Activated T-cell treated with anti-CD3 and anti-CD28 coated beads, Interleukin-2, amount 50 U/mL, for 48 hours (primary cell): ENCODE measurements around the gene GLOD5.

Experiments used
- DNase-seq, 2 experiments: peaks; one replicate each; pipeline ENCODE4 v3.0.0-alpha.2; 2020

GLOD5 gene

DNA sequence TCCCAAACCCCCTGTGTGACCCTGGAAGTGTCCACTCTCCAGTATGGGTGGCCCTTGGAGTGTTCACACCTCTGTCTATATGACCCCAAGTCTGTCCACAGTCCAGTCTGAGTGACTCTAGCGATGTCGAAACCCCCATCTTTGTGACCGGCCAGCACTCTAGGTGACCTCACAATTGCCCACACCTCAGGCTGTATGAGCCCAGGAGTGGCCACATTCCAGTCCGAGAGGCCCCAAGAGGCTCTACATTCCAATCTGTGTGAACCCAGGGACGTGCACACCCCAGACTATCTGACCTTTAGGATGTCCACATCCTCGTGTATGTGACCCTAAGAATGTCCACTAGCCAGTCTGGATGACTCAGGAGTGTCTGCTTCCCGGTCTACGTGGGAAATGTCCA, 7.3 kb upstream of the GLOD5 start:
- no peak for DNase-seq

GRCh38 chrX:48769230-48769629, 7.7 kb downstream of the GLOD5 start:
- DNase-seq: no peak

- no peak for DNase-seq
Observed at GRCh38 chrX:48770296-48770695, 8.7 kb downstream of the GLOD5 start.

GRCh38 chrX:48772602-48773001, 11.1 kb downstream of the GLOD5 start:
- no peak for DNase-seq

DNA sequence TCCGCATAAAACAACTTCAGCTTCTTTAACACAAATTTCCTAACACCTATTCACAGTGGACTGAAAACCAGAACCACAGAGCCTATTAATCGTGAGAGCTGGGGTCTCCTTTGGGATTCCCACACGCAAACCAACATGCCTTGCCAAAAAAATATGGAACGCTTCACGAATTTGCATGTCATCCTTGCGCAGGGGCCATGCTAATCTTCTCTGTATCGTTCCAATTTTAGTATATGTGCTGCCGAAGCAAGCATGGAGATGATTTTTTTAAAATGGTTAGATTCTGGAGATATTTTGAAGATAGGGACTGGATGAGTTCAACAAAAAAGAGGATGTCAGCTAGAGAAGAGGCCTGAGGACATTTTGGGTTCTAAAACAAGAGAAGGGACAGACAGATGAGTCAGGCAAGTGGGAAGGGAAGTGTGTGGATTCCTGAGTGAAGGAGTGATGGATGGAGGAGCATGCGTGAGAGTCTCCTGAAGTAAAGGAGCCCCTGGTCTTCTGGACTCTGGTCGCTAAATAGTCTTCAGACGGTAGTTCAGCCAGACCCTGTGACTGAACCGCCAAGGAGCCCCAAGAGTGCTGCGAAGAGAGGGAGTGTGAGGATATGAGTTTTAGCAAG, 15.4 kb downstream of the GLOD5 start:
- DNase-seq: no peak

DNA sequence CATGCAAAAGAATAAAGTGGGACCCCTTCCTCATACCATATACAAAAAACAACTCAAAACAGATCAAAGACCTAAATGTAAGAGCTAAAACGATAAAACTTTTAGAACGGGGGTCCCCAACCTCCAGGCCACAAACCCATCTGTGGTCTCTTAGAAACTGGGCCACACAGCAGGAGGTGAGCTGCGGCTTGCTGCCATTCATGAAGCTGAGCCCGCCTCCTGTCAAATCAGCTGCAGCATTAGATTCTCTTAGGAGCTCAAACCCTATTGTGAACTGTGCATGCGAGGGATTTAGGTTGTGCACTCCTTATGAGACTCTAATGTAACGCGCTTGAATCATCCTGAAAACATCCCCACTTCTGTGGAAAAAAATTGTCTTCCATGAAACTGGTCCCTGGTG, 17.9 kb downstream of the GLOD5 start:
- DNase-seq: no peak

DNA sequence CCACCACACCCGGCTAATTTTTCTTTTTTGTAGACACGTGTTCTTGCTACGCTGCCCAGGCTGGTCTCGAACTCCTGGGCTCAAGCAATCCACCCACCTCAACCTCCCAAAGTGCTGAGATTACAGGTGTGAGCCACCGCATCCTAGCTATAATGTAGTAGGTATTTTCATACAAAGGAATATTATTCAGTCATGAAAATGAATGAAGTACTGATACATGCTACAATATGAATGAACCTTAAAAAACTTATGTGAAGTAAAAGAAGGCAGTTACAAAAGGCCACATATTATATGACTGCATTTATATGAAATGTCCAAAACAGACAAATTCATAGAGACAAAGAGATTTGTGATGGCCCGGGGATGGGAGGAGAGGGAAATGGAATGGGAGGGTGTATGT, 20.2 kb downstream of the GLOD5 start:
- DNase-seq: no peak

DNA sequence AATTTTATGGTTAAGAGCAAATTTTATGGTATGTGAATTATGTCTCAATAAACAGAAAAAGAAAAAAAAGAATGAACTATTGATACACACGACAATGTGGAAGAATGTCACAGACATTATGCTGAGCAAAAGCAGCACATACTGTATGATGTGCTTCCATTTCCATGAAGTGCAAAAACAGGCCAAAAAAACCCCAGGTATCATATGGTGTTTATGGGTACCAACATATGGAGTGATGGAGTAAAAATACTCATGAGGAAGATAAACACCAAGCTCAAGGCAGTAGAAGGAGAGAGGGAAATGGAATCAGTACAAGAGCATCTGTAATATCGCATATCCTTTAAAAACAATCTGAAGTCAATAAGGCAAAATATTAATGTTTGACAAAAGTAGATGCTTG, 20.7 kb downstream of the GLOD5 start:
- no peak for DNase-seq

GRCh38 chrX:48782795-48783194, 21.2 kb downstream of the GLOD5 start:
- no peak for DNase-seq

DNA sequence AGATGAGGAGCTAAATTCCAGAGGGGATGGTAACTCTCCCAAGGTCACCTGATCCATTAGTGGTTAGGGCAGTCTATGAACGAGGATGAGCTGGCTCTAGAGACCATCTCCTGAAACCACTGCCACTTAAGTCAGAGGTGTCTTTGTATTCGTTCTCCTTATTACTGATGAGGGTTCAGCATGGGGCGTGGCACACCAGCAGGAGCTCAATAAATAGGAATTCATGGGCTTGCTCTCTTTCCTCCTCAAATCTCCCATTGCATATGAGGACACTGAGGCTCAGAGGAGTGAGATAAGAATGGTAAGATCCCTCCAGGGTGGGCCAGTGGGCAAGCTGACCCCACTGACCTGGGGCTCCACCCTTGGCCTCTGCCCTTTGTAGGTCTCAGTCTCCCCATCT, 23.2 kb downstream of the GLOD5 start:
- DNase-seq: no peak

- DNase-seq: no peak
Observed at GRCh38 chrX:48785186-48785539, 23.6 kb downstream of the GLOD5 start.

DNA sequence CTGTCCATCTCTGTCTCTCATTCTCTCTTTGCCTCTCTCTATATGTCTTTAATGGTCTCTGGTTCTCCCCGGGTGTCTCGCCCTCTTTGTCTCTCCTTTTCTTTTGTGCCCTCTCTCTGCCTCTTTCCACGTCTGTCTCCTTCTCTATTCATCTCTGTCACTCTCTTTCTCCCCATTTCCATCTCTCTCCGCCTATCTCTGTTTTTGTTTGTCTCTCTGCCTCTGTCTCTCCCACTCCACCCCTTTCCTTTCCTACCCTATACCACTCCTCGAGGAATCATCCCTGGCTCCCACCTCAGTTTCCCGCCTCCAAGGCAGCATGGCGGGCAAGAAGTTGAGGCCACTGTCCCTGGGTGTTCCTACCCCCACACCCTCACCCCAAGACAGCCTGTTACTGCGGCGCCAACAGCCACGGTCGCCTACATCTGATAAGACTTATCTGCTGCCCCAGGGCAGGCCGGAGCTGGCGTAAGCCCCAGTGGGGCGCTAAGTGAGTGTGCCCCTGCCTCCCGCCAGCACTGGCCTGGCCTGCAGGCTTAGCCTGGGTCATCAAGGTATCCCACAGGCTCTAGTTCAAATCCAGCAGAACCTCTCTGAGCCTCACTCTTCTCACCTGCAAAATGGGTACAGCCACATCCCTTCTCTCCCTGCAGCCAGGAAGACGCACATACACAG, 24.1 kb downstream of the GLOD5 start:
- no peak for DNase-seq

DNA sequence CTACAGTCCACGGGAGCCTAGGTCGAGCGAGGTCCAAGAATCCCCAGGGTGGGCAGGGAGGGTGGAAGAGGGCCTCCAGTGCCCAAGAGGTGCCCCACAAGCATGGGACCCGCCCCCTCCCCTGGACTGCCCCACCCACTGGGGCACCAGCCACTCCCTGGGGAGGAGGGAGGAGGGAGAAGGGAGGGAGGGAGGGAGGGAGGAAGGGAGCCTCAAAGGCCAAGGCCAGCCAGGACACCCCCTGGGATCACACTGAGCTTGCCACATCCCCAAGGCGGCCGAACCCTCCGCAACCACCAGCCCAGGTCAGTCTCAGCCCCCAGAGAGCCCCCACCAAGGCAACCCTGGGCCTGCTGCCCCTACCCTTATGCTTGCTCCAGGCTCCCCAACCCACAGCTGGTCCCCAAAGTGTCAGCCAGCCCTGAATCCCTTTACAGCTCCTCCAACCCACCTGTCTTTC, 24.8 kb downstream of the GLOD5 start, which contains the start of gene GATA1:
GATA1 (plus strand) TSS at position 250 of the 460 bp plus-strand sequence. CDS start 4,520 bp downstream, outside the sequence.
- no peak for DNase-seq

DNA sequence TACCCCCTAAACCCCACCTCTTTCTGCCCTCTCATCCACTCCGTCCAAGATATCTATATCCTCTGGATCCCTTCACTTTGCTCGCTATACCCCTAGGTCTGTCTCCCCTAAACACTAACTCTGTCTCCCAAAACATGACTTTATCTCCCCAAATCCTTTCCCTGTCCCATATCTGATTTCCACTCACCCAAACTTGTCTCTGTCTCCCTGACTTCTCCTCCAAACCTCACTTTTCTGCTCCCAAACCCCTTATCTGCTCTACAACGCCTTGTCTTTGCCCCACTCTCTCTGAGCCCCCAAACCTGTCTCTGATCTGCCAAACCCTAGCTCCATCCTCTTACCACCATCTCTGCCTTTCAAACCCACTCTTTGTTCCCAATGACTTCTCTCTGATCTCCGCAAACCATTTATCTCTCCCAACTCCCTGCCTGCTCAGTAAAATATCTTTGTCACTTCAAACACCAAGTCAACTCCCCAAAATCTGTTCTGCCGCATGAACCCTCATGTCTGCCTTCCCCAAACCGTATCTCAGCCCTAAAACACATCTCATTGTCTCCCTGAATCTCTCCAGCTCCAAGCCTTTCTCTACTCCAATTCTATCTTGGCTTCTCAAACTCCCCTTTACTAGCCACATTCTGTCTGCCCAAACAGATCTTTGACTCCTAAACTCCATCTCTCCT, 25.4 kb downstream of the GLOD5 start:
- DNase-seq: no peak

DNA sequence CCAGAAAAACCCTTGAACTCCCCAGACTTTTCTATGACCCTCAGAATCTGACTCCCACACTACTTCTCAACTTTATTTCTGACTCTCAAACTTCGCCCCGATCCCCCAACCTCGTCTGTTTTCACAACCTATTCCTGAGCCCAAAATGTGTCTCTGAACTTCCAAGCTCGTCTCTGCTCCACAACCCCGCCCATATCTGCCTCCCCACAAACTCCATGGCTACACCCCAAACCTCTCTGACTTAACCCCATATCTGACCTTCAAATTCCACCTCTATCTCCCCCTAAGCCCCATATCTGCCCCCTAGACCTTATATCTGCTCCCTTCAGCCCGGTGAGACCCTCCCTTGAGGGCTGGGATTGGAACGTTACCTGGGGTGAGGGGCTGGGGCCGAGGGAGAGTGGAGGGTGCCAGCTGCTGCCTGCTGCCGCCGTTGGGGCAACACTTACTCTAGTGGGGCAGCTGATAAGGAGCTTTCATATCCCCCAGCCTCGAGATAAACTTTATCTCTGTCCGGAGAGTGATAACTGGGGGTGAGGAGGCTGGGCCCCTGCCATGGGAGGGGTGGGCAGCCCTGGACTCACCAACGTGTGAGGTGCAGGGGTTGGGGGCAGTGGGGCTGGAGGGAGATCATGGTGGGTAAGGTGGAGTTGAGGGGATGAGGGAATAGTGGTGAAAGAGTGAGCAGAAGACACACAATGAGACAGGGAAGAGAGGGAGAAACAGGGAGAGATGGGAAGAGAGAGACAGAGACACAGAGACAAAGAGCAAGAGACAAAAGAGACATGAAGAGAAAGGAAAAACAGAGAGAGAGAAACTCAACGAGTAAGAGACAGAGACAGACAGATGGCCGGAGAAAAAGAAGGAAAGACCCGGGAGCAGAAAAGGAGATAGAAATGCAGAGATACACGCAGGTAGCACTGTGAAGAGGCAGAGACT, 26.2 kb downstream of the GLOD5 start:
- no peak for DNase-seq

DNA sequence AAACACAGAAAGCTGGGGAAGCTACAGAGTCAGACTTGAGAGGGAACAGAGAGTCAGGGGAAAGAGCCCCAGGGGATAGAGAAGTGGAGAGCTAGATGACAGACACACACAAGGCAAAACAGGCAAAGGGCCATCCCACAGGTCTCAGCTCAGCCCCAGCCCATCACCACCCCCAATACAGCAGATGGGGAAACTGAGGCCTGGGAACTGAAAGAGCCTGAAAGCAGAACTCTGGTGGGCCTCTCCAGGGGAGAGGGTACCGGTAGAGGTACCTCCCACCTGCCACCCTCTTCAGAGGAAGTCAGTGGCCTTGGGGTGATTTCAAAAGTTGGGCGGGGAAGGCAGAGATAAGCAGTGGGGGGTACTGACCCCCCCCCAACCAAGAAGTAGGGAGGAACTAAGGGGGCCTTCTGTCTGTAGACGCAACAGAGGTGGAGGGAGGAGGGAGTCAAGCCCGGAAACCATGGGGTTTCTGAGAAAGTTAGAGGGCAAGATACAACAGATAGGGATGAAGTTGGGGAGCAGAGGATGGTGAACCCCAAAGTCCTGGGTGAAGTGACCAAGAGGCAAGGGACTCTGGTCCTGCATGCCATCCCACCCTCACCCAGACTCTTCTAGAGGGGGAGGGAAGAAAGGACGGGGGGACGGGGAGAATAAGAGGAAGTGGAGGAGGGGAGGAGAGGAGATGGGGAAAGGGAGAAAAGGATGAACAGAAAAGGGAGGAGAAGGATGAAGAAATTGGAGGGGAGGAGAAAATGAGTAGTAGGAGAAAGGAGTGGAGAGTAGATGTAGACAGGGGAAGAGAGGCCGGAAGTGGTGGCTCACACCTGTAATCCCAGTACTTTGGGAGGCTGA, 28.0 kb downstream of the GLOD5 start:
- DNase-seq: no peak

DNA sequence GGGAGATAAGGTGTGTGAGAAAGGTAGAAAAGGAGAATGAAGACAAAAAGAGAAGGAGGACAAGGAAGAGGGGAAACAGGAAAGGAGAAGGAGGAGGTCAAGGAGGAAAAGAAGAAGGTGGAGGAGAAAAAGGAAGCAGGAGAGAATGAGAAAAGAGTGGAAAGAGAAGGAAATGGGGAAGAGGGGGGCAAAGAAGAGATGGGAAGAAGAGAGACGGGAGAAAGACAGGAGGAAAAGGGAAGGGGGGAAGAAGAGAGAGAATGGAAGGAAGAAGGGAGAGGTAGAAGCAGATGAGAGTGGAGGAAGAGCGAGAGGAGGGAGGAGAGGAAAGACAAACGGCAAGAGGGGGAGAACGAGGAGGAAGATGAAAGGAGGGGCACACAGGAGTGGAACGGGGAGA, 28.9 kb downstream of the GLOD5 start:
- DNase-seq: no peak

DNA sequence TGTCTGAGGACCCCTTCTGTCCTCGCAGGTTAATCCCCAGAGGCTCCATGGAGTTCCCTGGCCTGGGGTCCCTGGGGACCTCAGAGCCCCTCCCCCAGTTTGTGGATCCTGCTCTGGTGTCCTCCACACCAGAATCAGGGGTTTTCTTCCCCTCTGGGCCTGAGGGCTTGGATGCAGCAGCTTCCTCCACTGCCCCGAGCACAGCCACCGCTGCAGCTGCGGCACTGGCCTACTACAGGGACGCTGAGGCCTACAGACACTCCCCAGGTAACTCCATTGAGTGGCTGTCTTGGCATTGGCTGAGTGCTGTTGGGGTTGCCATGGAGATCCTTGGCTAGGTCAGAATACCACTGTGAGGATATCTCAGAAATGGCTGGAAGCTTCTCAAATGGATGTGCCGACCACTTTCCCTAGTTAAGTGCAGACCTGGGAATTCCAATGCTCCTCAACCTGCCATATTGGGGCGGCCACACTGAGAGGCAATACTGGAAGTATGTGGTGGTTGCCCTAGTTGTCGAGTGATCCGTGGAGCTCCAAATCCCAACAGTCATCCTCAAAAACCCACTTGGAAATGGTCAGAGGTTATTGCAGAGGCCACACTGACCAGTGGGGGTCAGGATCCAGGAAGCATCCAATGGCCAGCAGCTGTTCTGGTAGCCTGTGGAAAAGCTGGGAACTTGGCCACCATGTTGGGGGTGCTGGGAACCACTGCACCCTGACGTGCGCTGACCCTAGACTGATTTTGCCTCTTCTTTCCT, 29.7 kb downstream of the GLOD5 start:
- no peak for DNase-seq

DNA sequence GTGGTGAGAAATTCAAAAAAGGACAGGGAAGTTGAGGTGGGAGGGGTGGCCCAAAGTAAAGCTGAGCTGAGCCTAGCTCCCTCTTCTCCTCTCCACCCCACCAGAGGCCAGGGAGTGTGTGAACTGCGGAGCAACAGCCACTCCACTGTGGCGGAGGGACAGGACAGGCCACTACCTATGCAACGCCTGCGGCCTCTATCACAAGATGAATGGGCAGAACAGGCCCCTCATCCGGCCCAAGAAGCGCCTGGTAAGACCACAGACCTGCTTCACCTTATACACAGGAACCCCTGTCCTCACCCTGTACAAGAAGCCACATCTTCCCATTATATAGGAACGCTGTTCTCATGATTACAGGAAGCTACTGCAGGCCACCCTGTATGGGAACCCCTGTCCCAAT, 30.7 kb downstream of the GLOD5 start:
- no peak for DNase-seq

DNA sequence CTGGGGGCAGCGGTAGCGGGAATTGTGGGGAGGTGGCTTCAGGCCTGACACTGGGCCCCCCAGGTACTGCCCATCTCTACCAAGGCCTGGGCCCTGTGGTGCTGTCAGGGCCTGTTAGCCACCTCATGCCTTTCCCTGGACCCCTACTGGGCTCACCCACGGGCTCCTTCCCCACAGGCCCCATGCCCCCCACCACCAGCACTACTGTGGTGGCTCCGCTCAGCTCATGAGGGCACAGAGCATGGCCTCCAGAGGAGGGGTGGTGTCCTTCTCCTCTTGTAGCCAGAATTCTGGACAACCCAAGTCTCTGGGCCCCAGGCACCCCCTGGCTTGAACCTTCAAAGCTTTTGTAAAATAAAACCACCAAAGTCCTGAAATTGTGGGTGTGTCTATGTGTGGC, 32.4 kb downstream of the GLOD5 start:
- DNase-seq: no peak

GRCh38 chrX:48794340-48794910, 32.9 kb downstream of the GLOD5 start:
- DNase-seq: no peak
